ENCODE data around the gene SLC35B1.
A peak's percentile ranks its signal among the peaks of the same experiment; 100 is the strongest.
"Not testable (repeated sequence)": the region's sequence is repeated elsewhere in the genome, so short reads cannot be mapped to it uniquely, and the experiment has no call there.

Gene SLC35B1

GRCh38 chr17:49680314-49680713, 27.4 kb downstream of the SLC35B1 start:
- TF ChIP-seq CTCF (IDR thresholded peaks at IDR 0.05; ENCODE audit: insufficient read depth, low read depth, low read length, missing control alignments) = no peak
- DNase-seq (ENCODE audit: low read depth) = no peak
- H3K4me3 ChIP-seq (ENCODE audit: low read length) = no peak overlapping the region

- DNase-seq (ENCODE audit: low read depth) = peak; percentile 100
- TF ChIP-seq CTCF (IDR thresholded peaks at IDR 0.05; ENCODE audit: insufficient read depth, low read depth, low read length, missing control alignments) = no peak
- peak within 1 kb of the TSS; percentile 68 for H3K4me3 ChIP-seq (ENCODE audit: low read length)
Measured at GRCh38 chr17:49677933-49678847, 29.6 kb downstream of the SLC35B1 start, which contains the start of gene SPOP. Gene SPOP, minus strand, starts transcription at chr17:49678097. Its CDS starts 55,287 bp downstream, at chr17:49622810.

GRCh38 chr17:49677134-49677932, 30.4 kb downstream of the SLC35B1 start:
- DNase-seq (ENCODE audit: low read depth) = peak; percentile 89
- H3K4me3 ChIP-seq (ENCODE audit: low read length) = peak overlapping the region; percentile 68
- no peak for TF ChIP-seq CTCF (IDR thresholded peaks at IDR 0.05; ENCODE audit: insufficient read depth, low read depth, low read length, missing control alignments)

GRCh38 chr17:49676276-49676868, 31.4 kb downstream of the SLC35B1 start:
- no peak for TF ChIP-seq CTCF (IDR thresholded peaks at IDR 0.05; ENCODE audit: insufficient read depth, low read depth, low read length, missing control alignments)
- no peak for DNase-seq (ENCODE audit: low read depth)
- H3K4me3 ChIP-seq (ENCODE audit: low read length) = peak overlapping the region; percentile 68

- no peak for TF ChIP-seq CTCF (IDR thresholded peaks at IDR 0.05; ENCODE audit: insufficient read depth, low read depth, low read length, missing control alignments)
- H3K4me3 ChIP-seq (ENCODE audit: low read length) = no peak overlapping the region
- no peak for DNase-seq (ENCODE audit: low read depth)
Measured at GRCh38 chr17:49674507-49674906, 33.3 kb downstream of the SLC35B1 start.

GRCh38 chr17:49673679-49674078, 34.1 kb downstream of the SLC35B1 start:
- not testable (repeated sequence) for DNase-seq (ENCODE audit: low read depth); H3K4me3 ChIP-seq (ENCODE audit: low read length)

GRCh38 chr17:49670641-49671040, 37.1 kb downstream of the SLC35B1 start:
- no peak for TF ChIP-seq CTCF (IDR thresholded peaks at IDR 0.05; ENCODE audit: insufficient read depth, low read depth, low read length, missing control alignments)
- H3K4me3 ChIP-seq (ENCODE audit: low read length) = no peak overlapping the region
- no peak for DNase-seq (ENCODE audit: low read depth)
